Measurements from ENCODE around the gene P2RY6. TPM values are rescaled to one million over a fixed set of nuclear protein-coding genes. Genes with fewer than 3 reads are reported as not detected.

Gene P2RY6
- total and polyA plus RNA-seq, 7 donors: 1.2 to 5.5 (median 2.5) TPM; not detected in 1

- no peaks in the 10 kb centered on the region for H3K9me3 ChIP-seq
- no peaks in the 10 kb centered on the region for H3K27me3 ChIP-seq
- TF ChIP-seq CTCF (IDR thresholded peaks at IDR 0.05): no peak
- TF ChIP-seq POLR2AphosphoS5 (IDR thresholded peaks at IDR 0.05): no peak
- TF ChIP-seq EP300 (IDR thresholded peaks at IDR 0.05): no peak
- no peak for TF ChIP-seq POLR2A (IDR thresholded peaks at IDR 0.05)
- peak overlapping the region in 3 of 4 donors; percentile 7 to 45 (median 33) for H3K27ac ChIP-seq
- H3K36me3 ChIP-seq: no peaks in the 10 kb centered on the region
- peak; percentile 57 for DNase-seq
- no peak overlapping the region for H3K4me3 ChIP-seq
- 86 to 90% methylated on average over 6 of the region's 6 CpGs for WGBS, 2 donors
- peaks cover 0 to 15% (median 8%) of the 10 kb centered on the region in 4 donors for H3K4me1 ChIP-seq
- intact Hi-C loops (cut with DNase I): no loop called here
Observed at GRCh38 chr11:73257342-73258103, 14.6 kb upstream of the P2RY6 start.

- Histone ChIP-seq H3K9me3 (no peaks in the 10 kb centered on the region), H3K4me3 (no peak overlapping the region), H3K4me1 (peaks cover 0 to 15% (median 8%) of the 10 kb centered on the region in 4 donors), H3K27me3 (peaks cover 0 to 1% (median 0%) of the 10 kb centered on the region in 3 donors), H3K36me3 (no peaks in the 10 kb centered on the region), H3K27ac (peak overlapping the region in 3 of 4 donors; percentile 7 to 45 (median 33))
- DNase-seq: no peak
- TF ChIP-seq EP300 (IDR thresholded peaks at IDR 0.05) (no peak), POLR2AphosphoS5 (IDR thresholded peaks at IDR 0.05) (no peak), CTCF (IDR thresholded peaks at IDR 0.05) (no peak), POLR2A (IDR thresholded peaks at IDR 0.05) (no peak)
- intact Hi-C loops (cut with DNase I): no loop called here
- 86 to 91% methylated on average over 7 of the region's 7 CpGs for WGBS, 2 donors
Observed at GRCh38 chr11:73258104-73259035, 13.8 kb upstream of the P2RY6 start.

- intact Hi-C loops (cut with DNase I): no loop called here
Observed at GRCh38 chr11:73259406-73260126, 12.6 kb upstream of the P2RY6 start.

DNA sequence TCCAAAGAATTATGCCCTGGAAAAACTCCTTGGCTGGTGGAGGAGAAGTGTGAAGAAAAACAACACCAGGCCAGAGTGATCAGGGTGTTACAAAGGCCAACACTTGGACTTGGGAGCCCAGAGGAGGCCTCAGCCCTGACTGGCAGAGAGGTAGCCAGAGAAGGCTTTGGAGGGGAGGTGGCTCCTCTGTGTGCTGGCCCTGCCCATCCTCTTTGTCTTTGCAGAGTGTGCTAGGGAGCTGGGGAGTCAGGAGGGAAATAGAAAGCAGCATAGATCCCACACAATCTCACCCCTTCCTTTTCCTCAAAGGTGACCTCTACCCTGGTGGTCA, 12.0 kb upstream of the P2RY6 start:
- Histone ChIP-seq H3K4me1 (peaks cover 0 to 22% (median 14%) of the 10 kb centered on the region in 4 donors), H3K27me3 (peaks cover 11 to 19% (median 16%) of the 10 kb centered on the region in 3 donors), H3K9me3 (no peaks in the 10 kb centered on the region), H3K27ac (no peak overlapping the region), H3K4me3 (no peak overlapping the region), H3K36me3 (no peaks in the 10 kb centered on the region)
- TF ChIP-seq CTCF (IDR thresholded peaks at IDR 0.05) (no peak), POLR2A (IDR thresholded peaks at IDR 0.05) (no peak), EP300 (IDR thresholded peaks at IDR 0.05) (no peak), POLR2AphosphoS5 (IDR thresholded peaks at IDR 0.05) (no peak)
- intact Hi-C loops (cut with DNase I): no loop called here
- DNase-seq: no peak

More at GRCh38 chr11:73259406-73260126, 12.6 kb upstream of the P2RY6 start:
- Histone ChIP-seq H3K4me1 (peaks cover 0 to 21% (median 13%) of the 10 kb centered on the region in 4 donors), H3K9me3 (no peaks in the 10 kb centered on the region), H3K36me3 (no peaks in the 10 kb centered on the region), H3K4me3 (no peak overlapping the region), H3K27me3 (peaks cover 6 to 13% (median 11%) of the 10 kb centered on the region in 3 donors), H3K27ac (no peak overlapping the region)
- peak; percentile 32 for DNase-seq
- 77 to 94% methylated on average over 3 of the region's 3 CpGs for WGBS, 2 donors
- TF ChIP-seq CTCF (IDR thresholded peaks at IDR 0.05): no peak
